ENCODE data around the gene BLOC1S1. TPM values are rescaled to one million over a fixed set of nuclear protein-coding genes. Genes with fewer than 3 reads are reported as not detected.

The BLOC1S1 gene
- total RNA-seq, 4 donors from 2014 or later, result 193 to 251 (median 239) TPM

DNA sequence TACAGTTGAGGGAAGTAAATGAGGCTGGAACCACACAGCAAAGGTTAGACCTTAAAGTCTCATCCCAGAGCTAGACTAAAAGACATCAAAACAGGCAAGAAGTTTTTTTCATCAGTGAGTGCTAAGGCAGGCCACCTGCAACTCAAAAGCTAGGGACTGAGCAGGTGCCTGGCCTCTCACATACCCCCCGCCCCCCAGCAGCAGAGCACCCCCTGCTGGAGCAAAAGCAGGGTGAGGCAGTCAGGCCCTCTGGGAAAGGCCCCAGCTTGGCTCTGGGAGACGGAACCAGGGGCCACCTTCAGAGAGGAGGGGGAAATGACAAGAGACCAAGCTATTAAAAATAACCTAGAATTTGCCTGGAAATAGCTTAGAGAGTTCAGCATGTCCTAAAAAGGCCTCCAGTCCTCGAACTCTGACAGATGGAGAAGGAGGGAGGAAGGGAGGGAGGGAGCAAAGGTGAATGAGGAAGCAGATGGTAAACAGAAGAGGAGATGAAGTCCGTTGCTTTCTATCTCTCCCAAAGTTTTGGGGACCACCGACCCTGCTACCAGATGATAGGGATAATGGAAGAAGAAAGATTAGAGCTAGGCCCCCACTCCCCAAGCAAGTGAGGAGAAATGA, 10.0 kb upstream of the BLOC1S1 start:
- TF ChIP-seq, protein P1, sequence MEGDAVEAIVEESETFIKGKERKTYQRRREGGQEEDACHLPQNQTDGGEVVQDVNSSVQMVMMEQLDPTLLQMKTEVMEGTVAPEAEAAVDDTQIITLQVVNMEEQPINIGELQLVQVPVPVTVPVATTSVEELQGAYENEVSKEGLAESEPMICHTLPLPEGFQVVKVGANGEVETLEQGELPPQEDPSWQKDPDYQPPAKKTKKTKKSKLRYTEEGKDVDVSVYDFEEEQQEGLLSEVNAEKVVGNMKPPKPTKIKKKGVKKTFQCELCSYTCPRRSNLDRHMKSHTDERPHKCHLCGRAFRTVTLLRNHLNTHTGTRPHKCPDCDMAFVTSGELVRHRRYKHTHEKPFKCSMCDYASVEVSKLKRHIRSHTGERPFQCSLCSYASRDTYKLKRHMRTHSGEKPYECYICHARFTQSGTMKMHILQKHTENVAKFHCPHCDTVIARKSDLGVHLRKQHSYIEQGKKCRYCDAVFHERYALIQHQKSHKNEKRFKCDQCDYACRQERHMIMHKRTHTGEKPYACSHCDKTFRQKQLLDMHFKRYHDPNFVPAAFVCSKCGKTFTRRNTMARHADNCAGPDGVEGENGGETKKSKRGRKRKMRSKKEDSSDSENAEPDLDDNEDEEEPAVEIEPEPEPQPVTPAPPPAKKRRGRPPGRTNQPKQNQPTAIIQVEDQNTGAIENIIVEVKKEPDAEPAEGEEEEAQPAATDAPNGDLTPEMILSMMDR (IDR thresholded peaks at IDR 0.05; ENCODE audit: low read depth), result no peak

DNA sequence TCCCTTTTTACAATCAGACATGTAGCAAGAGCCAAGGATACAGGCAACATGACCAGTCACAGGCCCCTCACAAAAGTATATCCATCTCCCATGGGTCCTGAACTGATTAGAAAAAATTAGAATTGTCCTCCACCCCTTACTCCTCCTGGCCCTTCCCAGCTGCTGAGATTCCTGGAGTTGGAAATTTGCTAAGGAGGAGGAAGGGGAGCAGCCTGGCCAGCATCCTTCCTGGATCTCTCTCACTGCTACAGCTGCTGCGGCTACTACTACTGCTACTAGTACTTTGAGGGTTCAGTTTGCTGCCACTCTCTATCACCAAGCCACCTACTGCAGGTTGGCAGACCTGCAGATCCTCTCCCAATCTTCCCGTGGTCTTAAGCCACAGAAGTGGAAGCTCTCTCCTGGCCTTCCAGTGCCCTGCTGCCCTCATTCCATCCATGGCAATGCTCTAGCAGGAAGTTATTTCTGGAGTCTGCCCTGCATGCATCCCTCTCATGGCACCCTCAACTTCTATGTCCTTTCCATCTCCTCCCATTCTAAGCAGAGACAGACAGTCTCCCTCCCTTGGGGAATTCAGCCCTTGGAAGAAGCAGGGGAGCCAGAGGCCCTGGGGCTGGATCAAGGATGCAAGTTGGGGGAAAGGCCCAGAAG, 9.2 kb upstream of the BLOC1S1 start:
- TF ChIP-seq, protein P1 (IDR thresholded peaks at IDR 0.05; ENCODE audit: low read depth), result no peak

DNA sequence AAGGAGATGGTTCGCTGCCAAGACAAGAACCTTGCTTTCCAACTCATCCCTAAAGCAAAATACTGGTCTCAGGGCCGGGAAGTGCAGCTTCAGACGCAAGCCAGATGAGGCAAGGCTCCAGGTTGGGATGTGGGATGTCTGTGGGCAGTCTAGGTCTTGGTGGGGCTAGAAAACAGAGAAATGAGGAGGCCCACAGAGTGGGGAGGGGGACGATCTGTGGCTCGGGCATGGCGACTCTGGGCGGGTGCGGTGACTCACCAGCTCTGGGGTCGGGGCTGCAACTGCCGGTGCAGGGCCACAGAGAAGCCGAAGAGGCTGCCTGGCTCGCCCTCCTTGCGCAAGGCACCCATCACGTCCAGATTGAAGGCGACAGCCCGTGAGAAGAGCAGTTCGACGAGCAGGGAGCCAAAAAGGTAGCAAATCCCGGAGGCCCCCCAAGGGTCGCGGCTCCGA, 8.6 kb upstream of the BLOC1S1 start:
- TF ChIP-seq, protein P1 (IDR thresholded peaks at IDR 0.05; ENCODE audit: low read depth), result no peak

DNA sequence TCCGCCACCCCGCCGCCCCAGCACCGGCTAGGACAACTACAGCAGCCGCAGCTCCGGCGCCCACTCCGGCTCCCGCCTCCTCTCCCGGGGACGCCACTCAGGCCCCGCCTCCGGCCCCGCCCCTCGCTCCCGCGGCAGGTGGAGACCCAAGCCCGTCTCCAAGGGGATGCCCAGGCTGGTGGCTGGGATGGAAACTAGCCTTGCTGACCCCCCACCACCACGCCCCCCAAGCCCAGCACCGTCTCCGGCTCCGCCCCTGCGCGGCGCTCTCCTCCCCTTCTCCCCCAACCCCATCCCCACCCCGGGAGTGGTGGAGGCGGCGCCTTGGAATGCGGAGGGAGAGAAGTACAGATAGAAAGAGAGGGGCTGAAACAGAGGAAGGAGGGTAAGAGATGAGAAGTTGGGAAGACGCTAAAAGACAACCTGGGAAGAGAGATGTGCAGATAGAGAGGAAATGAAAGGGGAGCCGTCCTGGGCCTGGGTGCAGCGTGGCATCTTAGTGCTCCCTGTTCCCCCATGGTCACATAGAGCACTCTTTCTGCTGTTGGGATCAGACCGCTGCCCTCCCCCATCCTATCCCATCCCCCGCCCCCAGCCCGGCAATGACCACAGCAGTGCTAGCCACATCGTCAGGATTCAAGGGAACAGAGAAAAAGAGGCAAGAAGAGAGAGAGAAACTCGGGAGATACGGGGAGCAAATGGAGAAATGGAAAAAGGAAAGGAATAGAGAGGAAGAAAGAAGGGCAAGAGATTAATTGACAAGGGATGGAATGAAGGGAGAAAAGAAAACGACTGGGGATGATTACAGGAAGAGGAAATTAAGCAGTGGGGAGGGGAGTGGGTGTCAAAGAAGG, 7.8 kb upstream of the BLOC1S1 start, which contains the start of gene ITGA7:
ITGA7 (minus strand) TSS at position 64 of the 854 bp plus-strand sequence. CDS start 222 bp downstream, outside the sequence.
- TF ChIP-seq, protein P1 (IDR thresholded peaks at IDR 0.05; ENCODE audit: low read depth), result no peak

DNA sequence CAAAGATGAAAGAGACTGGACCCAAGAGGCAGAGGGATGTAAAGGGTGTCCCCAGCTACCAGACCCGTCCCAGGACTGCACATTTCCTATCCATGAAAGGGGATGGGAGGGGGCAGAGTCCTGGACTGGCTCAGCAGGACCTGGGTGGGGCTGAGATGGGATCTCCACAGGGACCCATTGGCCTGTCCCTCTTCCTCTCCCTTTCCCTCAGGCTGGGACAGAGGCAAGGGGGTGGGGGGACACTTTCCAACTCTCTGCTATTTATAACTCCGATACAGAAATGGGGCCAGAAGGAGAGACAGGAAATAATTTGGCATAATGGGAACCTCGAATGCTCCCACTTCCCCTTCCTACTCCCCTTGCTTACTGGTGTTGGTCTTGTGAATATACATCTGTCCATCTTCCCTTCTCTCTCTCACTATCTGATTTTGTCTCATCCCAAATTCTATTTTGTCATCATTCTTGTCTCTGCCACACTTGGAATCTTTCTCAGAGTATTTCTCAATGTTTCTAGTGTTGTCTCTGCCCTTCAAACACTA, 7.1 kb upstream of the BLOC1S1 start:
- TF ChIP-seq, protein P1 (IDR thresholded peaks at IDR 0.05; ENCODE audit: low read depth), result no peak

DNA sequence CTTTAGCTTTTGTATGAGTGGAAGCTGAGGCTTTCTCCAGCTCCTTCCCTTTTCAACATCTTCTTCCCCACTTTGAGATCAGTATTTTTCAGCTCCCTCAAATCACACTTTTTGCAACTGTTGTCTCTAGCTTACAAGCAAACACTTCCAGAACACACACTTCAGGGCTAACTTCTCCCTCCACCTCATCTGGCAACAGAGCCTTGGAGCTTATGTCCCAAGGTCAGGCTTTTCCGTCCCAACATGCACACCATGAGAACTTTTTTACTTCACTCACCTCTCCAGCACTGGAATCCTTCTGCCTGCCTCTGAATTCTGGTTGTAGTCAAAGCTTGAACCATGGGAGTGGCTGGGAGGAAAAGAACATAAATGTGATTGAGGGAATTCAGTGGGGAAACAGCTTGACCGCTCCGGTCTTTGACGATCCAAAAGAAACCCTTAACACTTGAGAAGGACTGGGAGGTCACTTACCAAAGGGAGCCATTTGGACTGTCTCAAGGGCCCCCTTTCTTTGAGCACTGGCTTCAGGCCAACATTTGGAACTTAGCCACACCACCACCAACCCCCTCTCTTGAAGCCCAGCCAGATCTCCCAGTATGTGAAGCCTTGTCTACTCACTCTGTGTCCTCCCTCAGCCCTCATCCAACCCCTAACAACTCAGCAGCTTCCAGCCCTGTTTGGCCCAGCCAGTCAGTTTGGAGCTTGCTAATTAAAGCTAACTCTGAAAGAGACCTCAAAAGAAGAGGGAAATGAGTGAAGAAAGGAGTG, 3.9 kb upstream of the BLOC1S1 start:
- TF ChIP-seq, protein P1 (IDR thresholded peaks at IDR 0.05; ENCODE audit: low read depth), result no peak
